ENCODE data around the gene PHF5A. TPM values are rescaled to one million over a fixed set of nuclear protein-coding genes. Genes with fewer than 3 reads are reported as not detected.
A peak's percentile ranks its signal among the peaks of the same experiment; 100 is the strongest.

PHF5A gene
- total and polyA plus RNA-seq, 10 of the 15 experiments (the other 5 are each of a cell fraction or from before 2014, with no cell fraction given) = 40.5 to 115 (median 79.2) TPM

GRCh38 chr22:41448189-41448808 is 20.2 kb downstream of the PHF5A start (continued):
- TF ChIP-seq RB1 (IDR thresholded peaks at IDR 0.05; ENCODE audit: borderline replicate concordance) = no peak
- 0 out of 4 replicates have a peak, but pooled peaks of 1 of the 2 experiments have one; percentile 9 for TF ChIP-seq SRF (IDR thresholded peaks at IDR 0.05; ENCODE audit: low read depth in 2 of 2, low read length in 2 of 2)
- no peak for TF ChIP-seq WRNIP1 (IDR thresholded peaks at IDR 0.05; ENCODE audit: borderline replicate concordance, low read depth, low read length)
- TF ChIP-seq CUX1 (IDR thresholded peaks at IDR 0.05; ENCODE audit: insufficient replicate concordance, low read depth, low read length) = no peak
- no peak for TF ChIP-seq JUNB (IDR thresholded peaks at IDR 0.05)
- no peak for TF ChIP-seq CBFB (IDR thresholded peaks at IDR 0.05; ENCODE audit: low read depth)
- TF ChIP-seq BACH1 (IDR thresholded peaks at IDR 0.05; ENCODE audit: borderline replicate concordance) = no peak
- no peak for TF ChIP-seq RUNX3 (IDR thresholded peaks at IDR 0.05; ENCODE audit: low read length)
- TF ChIP-seq RBBP5 (conservative IDR thresholded peaks at IDR 0.05) = no peak
- no peak for TF ChIP-seq ZSCAN29 (IDR thresholded peaks at IDR 0.05)
- TF ChIP-seq SMAD1 (IDR thresholded peaks at IDR 0.05; ENCODE audit: low read depth, partially characterized antibody) = no peak
- TF ChIP-seq ZNF384 (IDR thresholded peaks at IDR 0.05; ENCODE audit: borderline replicate concordance, low read depth, low read length) = no peak
- TF ChIP-seq POLR2AphosphoS2 (IDR thresholded peaks at IDR 0.05; ENCODE audit: low read depth, low read length) = no peak; the same call in 1 of the 2 replicates
- no peak for TF ChIP-seq ZNF24 (IDR thresholded peaks at IDR 0.05)
- no peak for TF ChIP-seq ETV6 (conservative IDR thresholded peaks at IDR 0.05 in 1 of 2, IDR thresholded peaks at IDR 0.05 in 1 of 2; ENCODE audit: borderline replicate concordance in 1 of 2, low read depth in 1 of 2)
- TF ChIP-seq SPI1 (IDR thresholded peaks at IDR 0.05; ENCODE audit: borderline replicate concordance, insufficient read depth, low read depth, low read length) = no peak
- TF ChIP-seq, protein P1, sequence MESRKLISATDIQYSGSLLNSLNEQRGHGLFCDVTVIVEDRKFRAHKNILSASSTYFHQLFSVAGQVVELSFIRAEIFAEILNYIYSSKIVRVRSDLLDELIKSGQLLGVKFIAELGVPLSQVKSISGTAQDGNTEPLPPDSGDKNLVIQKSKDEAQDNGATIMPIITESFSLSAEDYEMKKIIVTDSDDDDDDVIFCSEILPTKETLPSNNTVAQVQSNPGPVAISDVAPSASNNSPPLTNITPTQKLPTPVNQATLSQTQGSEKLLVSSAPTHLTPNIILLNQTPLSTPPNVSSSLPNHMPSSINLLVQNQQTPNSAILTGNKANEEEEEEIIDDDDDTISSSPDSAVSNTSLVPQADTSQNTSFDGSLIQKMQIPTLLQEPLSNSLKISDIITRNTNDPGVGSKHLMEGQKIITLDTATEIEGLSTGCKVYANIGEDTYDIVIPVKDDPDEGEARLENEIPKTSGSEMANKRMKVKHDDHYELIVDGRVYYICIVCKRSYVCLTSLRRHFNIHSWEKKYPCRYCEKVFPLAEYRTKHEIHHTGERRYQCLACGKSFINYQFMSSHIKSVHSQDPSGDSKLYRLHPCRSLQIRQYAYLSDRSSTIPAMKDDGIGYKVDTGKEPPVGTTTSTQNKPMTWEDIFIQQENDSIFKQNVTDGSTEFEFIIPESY (IDR thresholded peaks at IDR 0.05) = no peak
- peak; percentile 45; the same call in 1 of the 2 replicates for TF ChIP-seq PAX5 (IDR thresholded peaks at IDR 0.05; ENCODE audit: borderline replicate concordance, low read depth, low read length)
- TF ChIP-seq BHLHE40 (IDR thresholded peaks at IDR 0.05; ENCODE audit: borderline replicate concordance in 1 of 2, low read depth in 2 of 2, low read length in 1 of 2) = peak; percentile 88 to 89
- TF ChIP-seq HSF1 (IDR thresholded peaks at IDR 0.05; ENCODE audit: low read depth, low read length) = no peak
- no peak for TF ChIP-seq JUND (IDR thresholded peaks at IDR 0.05; ENCODE audit: low read depth, low read length)
